ENCODE measurements around the gene MICAL2. TPM values are rescaled to one million over a fixed set of nuclear protein-coding genes. Genes with fewer than 3 reads are reported as not detected.

Gene MICAL2
- total and polyA plus RNA-seq, 3 donors from 2014 or later: 224 to 461 (median 401) TPM

DNA sequence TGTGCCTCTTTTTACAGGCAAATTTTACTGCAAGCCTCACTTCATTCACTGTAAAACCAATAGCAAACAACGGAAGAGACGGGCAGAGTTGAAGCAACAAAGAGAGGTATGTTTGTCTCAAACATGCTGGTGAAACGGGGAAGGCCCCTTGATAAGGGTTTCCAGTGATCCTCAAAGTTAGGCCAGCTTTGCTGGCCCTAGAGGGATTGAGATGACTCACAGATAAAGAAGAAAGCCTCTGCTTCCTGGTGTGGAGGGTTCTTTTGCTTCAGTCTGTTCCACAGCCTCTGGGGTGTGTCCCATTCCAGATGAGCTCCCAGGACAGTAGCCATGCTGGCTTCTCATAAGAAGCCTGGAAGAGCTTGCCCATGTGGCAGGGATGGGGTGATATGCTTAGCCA lies 148.1 kb downstream of the MICAL2 start:
- Histone ChIP-seq H3K4me3 (no peak overlapping the region), H3K4me1 (peaks cover 10% of the 10 kb centered on the region), H3K9me3 (no peaks in the 10 kb centered on the region), H3K27me3 (no peaks in the 10 kb centered on the region), H3K36me3 (ENCODE audit: low read depth, missing control alignments) (no peaks in the 10 kb centered on the region), H3K27ac (no peak overlapping the region)
- WGBS, 2 donors: 82 to 86% methylated on average over 3 of the region's 3 CpGs
- intact Hi-C loops (cut with DNase I; ENCODE audit: low total_unique reads): no loop called here
- no peak for TF ChIP-seq POLR2A (IDR thresholded peaks at IDR 0.05)
- TF ChIP-seq, protein P1, sequence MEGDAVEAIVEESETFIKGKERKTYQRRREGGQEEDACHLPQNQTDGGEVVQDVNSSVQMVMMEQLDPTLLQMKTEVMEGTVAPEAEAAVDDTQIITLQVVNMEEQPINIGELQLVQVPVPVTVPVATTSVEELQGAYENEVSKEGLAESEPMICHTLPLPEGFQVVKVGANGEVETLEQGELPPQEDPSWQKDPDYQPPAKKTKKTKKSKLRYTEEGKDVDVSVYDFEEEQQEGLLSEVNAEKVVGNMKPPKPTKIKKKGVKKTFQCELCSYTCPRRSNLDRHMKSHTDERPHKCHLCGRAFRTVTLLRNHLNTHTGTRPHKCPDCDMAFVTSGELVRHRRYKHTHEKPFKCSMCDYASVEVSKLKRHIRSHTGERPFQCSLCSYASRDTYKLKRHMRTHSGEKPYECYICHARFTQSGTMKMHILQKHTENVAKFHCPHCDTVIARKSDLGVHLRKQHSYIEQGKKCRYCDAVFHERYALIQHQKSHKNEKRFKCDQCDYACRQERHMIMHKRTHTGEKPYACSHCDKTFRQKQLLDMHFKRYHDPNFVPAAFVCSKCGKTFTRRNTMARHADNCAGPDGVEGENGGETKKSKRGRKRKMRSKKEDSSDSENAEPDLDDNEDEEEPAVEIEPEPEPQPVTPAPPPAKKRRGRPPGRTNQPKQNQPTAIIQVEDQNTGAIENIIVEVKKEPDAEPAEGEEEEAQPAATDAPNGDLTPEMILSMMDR (IDR thresholded peaks at IDR 0.05): no peak
- DNase-seq: no peak

DNA sequence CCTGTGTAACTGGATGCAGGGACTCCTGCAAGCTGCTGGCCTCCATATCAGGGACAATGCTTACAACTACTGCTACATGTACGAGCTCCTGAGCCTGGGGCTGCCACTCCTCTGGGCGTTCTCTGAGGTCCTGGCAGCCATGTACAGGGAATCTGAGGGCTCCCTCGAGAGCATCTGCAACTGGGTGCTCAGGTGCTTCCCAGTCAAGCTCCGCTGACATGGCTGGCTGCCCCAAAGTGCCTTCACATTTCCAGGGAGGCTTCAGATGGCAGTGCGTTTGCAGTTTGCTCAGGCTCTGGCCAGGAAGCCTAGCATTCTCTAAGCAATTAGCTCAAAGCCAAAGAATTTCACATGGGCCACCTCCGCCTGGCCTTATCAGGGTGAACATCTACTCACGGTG lies 149.6 kb downstream of the MICAL2 start:
- Histone ChIP-seq H3K4me1 (peaks cover 10% of the 10 kb centered on the region), H3K36me3 (ENCODE audit: low read depth, missing control alignments) (no peaks in the 10 kb centered on the region), H3K9me3 (no peaks in the 10 kb centered on the region), H3K4me3 (no peak overlapping the region), H3K27me3 (no peaks in the 10 kb centered on the region), H3K27ac (no peak overlapping the region)
- TF ChIP-seq POLR2A (IDR thresholded peaks at IDR 0.05): no peak
- TF ChIP-seq, protein P1 (IDR thresholded peaks at IDR 0.05): no peak
- intact Hi-C loops (cut with DNase I; ENCODE audit: low total_unique reads): no loop called here
- DNase-seq: no peak
- WGBS, 2 donors: 82 to 86% methylated on average over 3 to 7 of the region's 7 CpGs

DNA sequence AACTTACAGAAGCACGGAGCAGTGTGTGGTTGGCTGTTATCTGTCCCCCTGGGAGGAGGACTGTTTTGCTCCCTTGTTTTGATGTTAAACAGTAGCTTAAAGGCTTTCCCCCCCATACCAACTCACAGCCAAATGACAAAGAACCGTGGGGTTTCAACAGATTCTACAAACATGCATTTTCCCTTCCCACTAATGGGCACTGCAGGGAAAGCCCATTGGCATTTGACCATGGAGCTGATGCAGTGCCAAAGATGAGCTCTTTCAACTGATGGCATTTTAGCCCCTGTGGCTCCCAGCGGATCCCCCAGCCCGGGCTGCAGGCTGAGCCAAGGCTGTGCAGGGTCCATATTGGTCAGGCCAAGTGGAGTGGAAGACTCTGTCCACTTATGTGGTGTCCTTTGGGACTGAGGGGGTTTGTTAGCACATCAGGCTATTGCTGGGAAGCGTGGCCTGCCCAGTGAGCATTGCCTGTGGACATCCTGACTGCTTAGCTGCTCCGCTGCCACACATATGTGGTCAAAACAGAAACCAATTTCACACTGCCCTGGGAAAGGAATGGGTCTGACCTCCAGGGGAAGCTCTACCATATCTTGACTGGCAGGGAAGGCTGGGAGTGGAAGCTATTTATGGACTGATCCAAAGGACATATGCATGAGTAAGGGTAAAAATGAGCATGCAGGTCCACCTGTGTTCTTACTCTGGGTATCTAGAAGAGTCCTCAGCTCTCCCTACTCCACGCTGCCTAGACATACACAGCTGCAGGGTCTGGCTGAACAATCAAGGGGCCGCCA lies 150.5 kb downstream of the MICAL2 start:
- no peak overlapping the region for H3K4me3 ChIP-seq
- no peak for DNase-seq
- intact Hi-C loops (cut with DNase I; ENCODE audit: low total_unique reads): no loop called here
- no peaks in the 10 kb centered on the region for H3K27me3 ChIP-seq
- no peak overlapping the region for H3K27ac ChIP-seq
- TF ChIP-seq POLR2A (IDR thresholded peaks at IDR 0.05): no peak
- TF ChIP-seq, protein P1 (IDR thresholded peaks at IDR 0.05): no peak
- H3K4me1 ChIP-seq: peaks cover 10% of the 10 kb centered on the region
- WGBS, 2 donors: 86 to 95% methylated on average over 5 to 8 of the region's 8 CpGs
- no peaks in the 10 kb centered on the region for H3K9me3 ChIP-seq
- no peaks in the 10 kb centered on the region for H3K36me3 ChIP-seq (ENCODE audit: low read depth, missing control alignments)

- Histone ChIP-seq H3K36me3 (ENCODE audit: low read depth, missing control alignments) (no peaks in the 10 kb centered on the region), H3K9me3 (no peaks in the 10 kb centered on the region), H3K27ac (no peak overlapping the region), H3K27me3 (no peaks in the 10 kb centered on the region), H3K4me3 (no peak overlapping the region), H3K4me1 (peaks cover 10% of the 10 kb centered on the region)
- TF ChIP-seq, protein P1 (IDR thresholded peaks at IDR 0.05): no peak
- no peak for TF ChIP-seq POLR2A (IDR thresholded peaks at IDR 0.05)
- intact Hi-C loops (cut with DNase I; ENCODE audit: low total_unique reads): no loop called here
- no peak for DNase-seq
- WGBS, 2 donors: 83 to 88% methylated on average over 5 of the region's 5 CpGs
Measured at GRCh38 chr11:12261551-12261950, 151.2 kb downstream of the MICAL2 start.
